HCT116 (cell line): ENCODE data around the gene CDC42BPB. TPM values are rescaled to one million over a fixed set of nuclear protein-coding genes. Genes with fewer than 3 reads are reported as not detected.

Experiments used
- ATAC-seq: fragments of 200-7000 bp; cut with Tn5 transposase; 2 replicates; pipeline ENCODE4 v1.9.1; 2020; ENCODE audit warnings: mild to moderate bottlenecking, moderate library complexity
- BruUV-seq: library from RNA; stranded (reverse); fragments of 400-500 nt; replicated peaks from 2 replicates; lab custom pipeline; 2021; lab: Mats Ljungman, UMichigan
- CTCF ChIA-PET: fragments of 300-600 bp; sonication (Branson Sonifier 250); formaldehyde crosslinking; loops from one replicate; lab custom pipeline; 2021; ENCODE audit warnings: antibody characterized with exemption; lab: Charles Lee
- POLR2A ChIA-PET: fragments of 300-600, 350-600 bp; sonication (Branson Sonifier 250); formaldehyde crosslinking; loops from one replicate; lab custom pipeline; 2021; ENCODE audit warnings: antibody characterized with exemption; lab: Charles Lee
- RAD21 ChIA-PET, 2 experiments: fragments of 300-600 bp; sonication (Branson Sonifier 250); formaldehyde crosslinking; loops; one replicate each; lab custom pipeline; 2023; ENCODE audit warnings: low total read pairs in 2 of 2; ENCODE audit not compliant: uncharacterized antibody in 2 of 2, unreplicated experiment in 2 of 2, low non-redundant PET in 1 of 2; lab: Charles Lee
- DNase-seq: peaks from one replicate; pipeline ENCODE4 v3.0.0-alpha.2; 2010; ENCODE audit warnings: low read depth, low spot score
- H2AFZ ChIP-seq: fragments of 200-600 bp; shearing (Covaris generic), sonication (generic); 2 replicates; pipeline ENCODE4 v1.6.1; 2017; ENCODE audit warnings: low read depth, mixed run types, mixed read lengths, antibody characterized with exemption, low read length; ENCODE audit not compliant: poor library complexity, severe bottlenecking
- H3K27ac ChIP-seq: 2 replicates; pipeline ENCODE4 v1.5.1; 2012; ENCODE audit warnings: low read depth, low read length
- H3K27me3 ChIP-seq: fragments of 200-600 bp; sonication (generic); 2 replicates; pipeline ENCODE4 v1.6.1; 2016; ENCODE audit warnings: mixed run types, low read length, mixed read lengths; ENCODE audit not compliant: insufficient read depth
- H3K36me3 ChIP-seq, 2 experiments: fragments of 200-500 bp in 1 of 2; fragments of 200-600 bp in 1 of 2; sonication (Bioruptor generic) in 1 of 2; sonication (generic) in 1 of 2; 2 replicates each; pipeline versions ENCODE4 v1.5.1 to v1.6.1; 2014 to 2016; ENCODE audit warnings: low read length in 2 of 2, inconsistent platforms in 1 of 2, mixed read lengths in 1 of 2, mixed run types in 1 of 2; ENCODE audit not compliant: insufficient read depth in 2 of 2, control insufficient read depth in 1 of 2
- H3K4me1 ChIP-seq, 2 experiments: fragments of 200-600 bp in 1 of 2; sonication (generic) in 1 of 2; 2 replicates each; pipeline versions ENCODE4 v1.5.1 to v1.6.1; 2012 to 2017; ENCODE audit warnings: low read length in 2 of 2, inconsistent platforms in 1 of 2, mild to moderate bottlenecking in 1 of 2, mixed read lengths in 1 of 2, mixed run types in 1 of 2, moderate library complexity in 1 of 2; ENCODE audit not compliant: insufficient read depth in 2 of 2, control insufficient read depth in 1 of 2
- H3K4me2 ChIP-seq: fragments of 200-600 bp; sonication (generic); 2 replicates; pipeline ENCODE4 v1.6.1; 2017; ENCODE audit warnings: mixed run types, low read length, mixed read lengths
- H3K4me3 ChIP-seq, 2 experiments: fragments of 200-600 bp in 1 of 2; sonication (generic) in 1 of 2; replicated peaks in 1 of 2; 2 replicates each; pipeline ENCODE4 v1.5.1; 2011 to 2016; ENCODE audit warnings: low read length in 2 of 2, control low read depth in 1 of 2, low read depth in 1 of 2, mild to moderate bottlenecking in 1 of 2, mixed read lengths in 1 of 2, mixed run types in 1 of 2
- H3K79me2 ChIP-seq: fragments of 200-600 bp; sonication (generic); 2 replicates; pipeline ENCODE4 v1.6.1; 2017; ENCODE audit warnings: mild to moderate bottlenecking, mixed run types, low read length, moderate library complexity, mixed read lengths; ENCODE audit not compliant: insufficient read depth
- H3K9ac ChIP-seq: fragments of 200-600 bp; sonication (generic); 2 replicates; pipeline ENCODE4 v1.6.1; 2016; ENCODE audit warnings: low read length, mixed read lengths
- H3K9me2 ChIP-seq: fragments of 200-600 bp; sonication (generic), shearing (Covaris generic); 2 replicates; pipeline ENCODE4 v1.6.1; 2017; ENCODE audit warnings: mixed run types, mild to moderate bottlenecking, moderate library complexity; ENCODE audit not compliant: insufficient read depth
- H3K9me3 ChIP-seq, 2 experiments: fragments of 200-500 bp in 1 of 2; fragments of 200-600 bp in 1 of 2; sonication (Bioruptor generic) in 1 of 2; sonication (generic) in 1 of 2; 2 replicates each; pipeline ENCODE4 v1.6.1; 2014 to 2017; ENCODE audit warnings: low read length in 2 of 2, mixed read lengths in 2 of 2, inconsistent platforms in 1 of 2, low read depth in 1 of 2, mild to moderate bottlenecking in 1 of 2, mixed run types in 1 of 2, moderate library complexity in 1 of 2; ENCODE audit not compliant: control insufficient read depth in 1 of 2, insufficient read depth in 1 of 2
- H4K20me1 ChIP-seq: fragments of 200-600 bp; sonication (generic), shearing (Covaris generic); 2 replicates; pipeline ENCODE4 v1.6.1; 2017; ENCODE audit warnings: mixed run types, mild to moderate bottlenecking, moderate library complexity; ENCODE audit not compliant: insufficient read depth
- CBX3 ChIP-seq: IDR thresholded peaks from 2 replicates; pipeline ENCODE4 v1.6.1; 2012; ENCODE audit warnings: low read depth
- CEBPB ChIP-seq: IDR thresholded peaks from 2 replicates; pipeline ENCODE4 v1.6.1; 2012; ENCODE audit warnings: low read depth
- EGR1 ChIP-seq: IDR thresholded peaks from 2 replicates; pipeline ENCODE4 v1.6.1; 2012; ENCODE audit warnings: low read depth
- SIN3A ChIP-seq: IDR thresholded peaks from 2 replicates; pipeline ENCODE4 v1.6.1; 2012; ENCODE audit warnings: low read depth
- SP1 ChIP-seq: IDR thresholded peaks from 2 replicates; pipeline ENCODE4 v1.6.1; 2012; ENCODE audit warnings: low read depth
- SRF ChIP-seq: IDR thresholded peaks from 2 replicates; pipeline ENCODE4 v1.6.1; 2012; ENCODE audit warnings: low read depth
- ZNF274 ChIP-seq: fragments of 200-500 bp; sonication (Bioruptor generic); IDR thresholded peaks from 2 replicates; pipeline ENCODE4 v1.6.1; 2014; ENCODE audit warnings: mild to moderate bottlenecking, low read depth, low read length, inconsistent platforms
- intact Hi-C: fragments of 100-400 bp; cut with micrococcal nuclease; formaldehyde crosslinking; loops from 2 replicates; pipeline ENCODE4 v1.10.0; 2022
- total RNA-seq: library from RNA; stranded (reverse); gene quantifications from one replicate; pipeline ENCODE4 v1.2.1, GENCODE V29; 2021; ENCODE audit not compliant: unreplicated experiment
- TF ChIP-seq, protein P1 (sequence below): IDR thresholded peaks from 2 replicates; pipeline ENCODE4 v1.6.1; 2012

Gene CDC42BPB
- total RNA-seq, 1 experiment from 2014 or later, result 85.6 TPM

DNA sequence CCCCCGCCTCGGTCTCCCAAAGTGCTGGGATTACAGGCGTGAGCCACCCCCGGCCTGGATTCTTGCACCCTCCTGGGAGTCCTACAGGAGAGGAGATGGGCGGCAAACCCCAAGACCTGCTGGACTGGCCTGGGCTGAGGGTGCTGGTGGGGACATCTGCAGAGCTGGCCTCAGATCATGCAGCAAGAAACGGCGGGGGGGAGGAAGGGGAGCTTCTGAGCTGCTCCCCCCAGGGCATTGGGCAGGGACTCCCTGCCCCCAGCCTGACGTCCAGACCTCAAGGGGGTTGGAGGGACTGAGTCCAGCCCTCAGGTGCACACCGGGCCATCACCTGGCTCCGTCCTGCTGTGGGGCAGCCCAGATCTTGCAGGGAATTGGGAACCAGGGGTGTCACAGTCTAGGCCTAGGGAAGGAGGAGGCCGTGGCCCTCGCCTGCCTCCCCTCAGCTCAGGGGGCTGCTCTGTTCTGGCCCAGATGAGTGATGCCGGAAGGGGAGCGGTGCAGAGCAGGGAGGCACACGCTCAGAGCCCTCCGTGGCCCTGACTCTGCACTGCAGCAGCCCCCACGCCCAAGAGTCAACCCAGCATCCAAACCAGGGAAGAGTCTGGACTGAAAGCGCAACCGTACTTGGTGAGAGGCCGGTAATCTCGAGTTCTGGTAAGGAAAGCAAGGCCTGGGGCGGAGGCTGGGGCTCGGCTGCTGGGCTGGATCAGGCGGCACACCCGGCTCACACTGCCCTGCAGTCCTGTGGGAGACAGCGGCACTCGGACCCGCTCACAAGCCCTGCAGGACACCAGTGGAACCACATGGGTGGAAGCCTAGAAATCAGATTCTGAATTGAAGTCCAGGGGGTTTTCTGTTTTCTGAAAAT is 143.8 kb downstream of the CDC42BPB start:
- POLR2A ChIA-PET, result no interaction called here
- Histone ChIP-seq H3K4me1 (no peaks in the 10 kb centered on the region), H3K27ac (no peak overlapping the region), H3K9me2 (no peaks in the 10 kb centered on the region), H3K9ac (no peak overlapping the region), H3K9me3 (no peaks in the 10 kb centered on the region), H3K4me3 (no peak overlapping the region), H3K36me3 (no peaks in the 10 kb centered on the region), H3K27me3 (no peaks in the 10 kb centered on the region), H3K4me2 (no peak overlapping the region), H2AFZ (no peak overlapping the region), H4K20me1 (no peaks in the 10 kb centered on the region), H3K79me2 (no peaks in the 10 kb centered on the region)
- intact Hi-C loops, result loop anchor here (10.0 kb wide), 1 partner anchor 319 kb away; the partner anchor contains the start of gene RCOR1
- RAD21 ChIA-PET, result no interaction called here
- CTCF ChIA-PET, result no interaction called here
- ATAC-seq (no peak), DNase-seq (no peak)
- TF ChIP-seq ZNF274, result no peak
- TF ChIP-seq CEBPB, result no peak
- TF ChIP-seq SRF, result no peak
- no peak for TF ChIP-seq EGR1
- TF ChIP-seq CBX3, result no peak
- TF ChIP-seq, protein P1, sequence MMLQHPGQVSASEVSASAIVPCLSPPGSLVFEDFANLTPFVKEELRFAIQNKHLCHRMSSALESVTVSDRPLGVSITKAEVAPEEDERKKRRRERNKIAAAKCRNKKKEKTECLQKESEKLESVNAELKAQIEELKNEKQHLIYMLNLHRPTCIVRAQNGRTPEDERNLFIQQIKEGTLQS, result no peak
- TF ChIP-seq SIN3A, result no peak
- no peak for TF ChIP-seq SP1
- BruUV-seq, result no TSS peak
